ENCODE results near the gene ETV3L.

GRCh38 chr1:157116737-157117103 is 17.1 kb upstream of the ETV3L start:
- TF ChIP-seq YY1 (IDR thresholded peaks at IDR 0.05; ENCODE audit: insufficient read depth, insufficient read length) = no peak
- TF ChIP-seq ZNF274 (IDR thresholded peaks at IDR 0.05; ENCODE audit: low read depth, low read length) = no peak
- TF ChIP-seq SUZ12 (IDR thresholded peaks at IDR 0.05; ENCODE audit: extremely low read depth, insufficient read depth, insufficient read length) = no peak

All from NT2/D1 (cell line).